Heart left ventricle (tissue), 16 donors: ENCODE data around the gene RALGAPA2. TPM values are rescaled to one million over a fixed set of nuclear protein-coding genes. Genes with fewer than 3 reads are reported as not detected.

Source experiments
- ATAC-seq, 4 donors: fragments of 200-7000 bp; cut with Tn5 transposase; one replicate each; pipeline ENCODE4 v1.9.1; 2020 to 2022; ENCODE audit warnings: moderate library complexity in 4 of 4, mild to moderate bottlenecking in 3 of 4, moderate number of reproducible peaks in 1 of 4
- DNase-seq, 5 donors: peaks; one replicate each; pipeline ENCODE4 v3.0.0-alpha.2; 2020
- H3K27ac ChIP-seq, 12 donors: fragments of 200-600 bp; sonication (generic) in 4 of 12; one replicate each; pipeline versions ENCODE4 v1.5.0 to v1.8.0; 2016 to 2022; ENCODE audit warnings: mild to moderate bottlenecking in 2 of 12
- H3K27me3 ChIP-seq, 9 donors: fragments of 200-600 bp; sonication (generic) in 2 of 9; one replicate each; pipeline versions ENCODE4 v1.5.1 to v1.8.0; 2016 to 2022; ENCODE audit warnings: mild to moderate bottlenecking in 3 of 9
- H3K36me3 ChIP-seq, 9 donors: fragments of 200-600 bp; sonication (generic) in 2 of 9; one replicate each; pipeline versions ENCODE4 v1.5.0 to v1.8.0; 2018 to 2022; ENCODE audit warnings: mild to moderate bottlenecking in 2 of 9
- H3K4me1 ChIP-seq, 12 donors: fragments of 200-600 bp; sonication (generic) in 4 of 12; one replicate each; pipeline versions ENCODE4 v1.5.0 to v1.8.0; 2016 to 2022; ENCODE audit warnings: mild to moderate bottlenecking in 3 of 12
- H3K4me3 ChIP-seq, 12 donors: fragments of 200-600 bp; sonication (generic) in 4 of 12; one replicate each; pipeline versions ENCODE4 v1.5.0 to v1.8.0; 2017 to 2022; ENCODE audit warnings: mild to moderate bottlenecking in 9 of 12, moderate library complexity in 4 of 12
- H3K9me3 ChIP-seq, 12 donors: fragments of 200-600 bp; sonication (generic) in 4 of 12; one replicate each; pipeline versions ENCODE4 v1.5.0 to v1.8.0; 2016 to 2022; ENCODE audit warnings: mild to moderate bottlenecking in 1 of 12
- POLR2A ChIP-seq, 2 donors: fragments of 450-650 bp; IDR thresholded peaks; one replicate each; pipeline ENCODE4 v1.6.1; 2017; ENCODE audit warnings: antibody characterized with exemption in 2 of 2, mild to moderate bottlenecking in 2 of 2, moderate library complexity in 2 of 2
- WGBS, 4 donors: extraction: QIAGEN DNeasy Blood & Tissue Kit in 2 of 4; methylation state at CpG; one replicate each; pipeline versions ENCODE4 v1.1.5 to v1.1.7; 2013 to 2018; 5-methylcytosine and 5-hydroxymethylcytosine counted together
- intact Hi-C, 10 donors: fragments of 100-400 bp; cut with DNase I; formaldehyde crosslinking; loops; one replicate each; pipeline versions ENCODE4 v1.11.1 to v1.14.2; 2022
- polyA plus RNA-seq, 2 donors: library from polyadenylated mRNA; stranded (reverse); fragments of 200-250 nt; gene quantifications; one replicate each; pipeline ENCODE4 v1.2.3, GENCODE V29; 2013
- total RNA-seq, 9 donors: library from RNA; depleted of rRNA in 2 of 9; stranded (reverse); fragments of >200 nt in 2 of 9; fragmentation: NEBNext Ultra II Directional in 3 of 9; extraction: Animal tissue kit (Norgen Biotek cat#: 25700) in 3 of 9; gene quantifications; one replicate each; pipeline versions ENCODE4 v1.1.0 to v1.2.4, GENCODE V29; 2016 to 2023
- TF ChIP-seq, protein P1 (sequence below), 12 donors: fragments of 200-600 bp; sonication (generic) in 4 of 12; IDR thresholded peaks; one replicate each; pipeline versions ENCODE4 v1.5.0 to v1.8.0; 2018 to 2022; ENCODE audit warnings: antibody characterized with exemption in 12 of 12, mild to moderate bottlenecking in 5 of 12
- donor health status: ischemic (EF 13 %, LVEDD 7.1; RV severe dilation, severe dysfunction).
- donor health status: healthy with polysubstance abuse.
- donor health status: DM: no; HTN: yes; CAD: no.
- donor health status: DM: no; HTN: no; CAD: no.
- donor health status: ischemic (EF 25% LVEDD 6.9; RV normal size, moderate dysfunction).
- donor health status: ischemic (EF 25% LVEDD 5.7; RV mildly dilated, moderate dysfunction).
- donor health status: healthy.
- donor health status: DM: yes; HTN: yes; CAD: no.
- donor health status: ischemic (EF 35%, LVEDD 5.7; RV mildly dilated, moderate dysfunction).
- donor health status: nonischemic (EF 11% LVEDD 7.7; RV severe dilation, severe dysfunction).
- donor health status: DM: yes; HTN: yes; CAD: no.
- donor health status: PGD.
- donor health status: ischemic (EF 29% LVEDD 5.4; RV normal size, mild dysfunction).
- donor health status: nonischemic (EF 23%, LVEDD 6.1; RV moderate dilation, normal function).

Gene RALGAPA2
- total and polyA plus RNA-seq, 11 donors: 5.6 to 33.8 (median 21.4) TPM

- Histone ChIP-seq H3K27ac (no peak overlapping the region), H3K27me3 (no peaks in the 10 kb centered on the region), H3K4me1 (peaks cover 0 to 14% (median 5%) of the 10 kb centered on the region in 12 donors), H3K4me3 (no peak overlapping the region), H3K9me3 (peaks cover 0 to 4% (median 0%) of the 10 kb centered on the region in 12 donors), H3K36me3 (no peaks in the 10 kb centered on the region)
- ATAC-seq (no peak), DNase-seq (no peak)
- WGBS, 4 donors: 89 to 94% (median 93%) methylated on average over 7 of the region's 7 CpGs
- intact Hi-C loops: loop anchor here in 1 of 10 donors (10.0 kb wide), 1 partner anchor 122 kb away; no protein-coding TSS in a partner anchor
- TF ChIP-seq, protein P1, sequence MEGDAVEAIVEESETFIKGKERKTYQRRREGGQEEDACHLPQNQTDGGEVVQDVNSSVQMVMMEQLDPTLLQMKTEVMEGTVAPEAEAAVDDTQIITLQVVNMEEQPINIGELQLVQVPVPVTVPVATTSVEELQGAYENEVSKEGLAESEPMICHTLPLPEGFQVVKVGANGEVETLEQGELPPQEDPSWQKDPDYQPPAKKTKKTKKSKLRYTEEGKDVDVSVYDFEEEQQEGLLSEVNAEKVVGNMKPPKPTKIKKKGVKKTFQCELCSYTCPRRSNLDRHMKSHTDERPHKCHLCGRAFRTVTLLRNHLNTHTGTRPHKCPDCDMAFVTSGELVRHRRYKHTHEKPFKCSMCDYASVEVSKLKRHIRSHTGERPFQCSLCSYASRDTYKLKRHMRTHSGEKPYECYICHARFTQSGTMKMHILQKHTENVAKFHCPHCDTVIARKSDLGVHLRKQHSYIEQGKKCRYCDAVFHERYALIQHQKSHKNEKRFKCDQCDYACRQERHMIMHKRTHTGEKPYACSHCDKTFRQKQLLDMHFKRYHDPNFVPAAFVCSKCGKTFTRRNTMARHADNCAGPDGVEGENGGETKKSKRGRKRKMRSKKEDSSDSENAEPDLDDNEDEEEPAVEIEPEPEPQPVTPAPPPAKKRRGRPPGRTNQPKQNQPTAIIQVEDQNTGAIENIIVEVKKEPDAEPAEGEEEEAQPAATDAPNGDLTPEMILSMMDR (IDR thresholded peaks at IDR 0.05): no peak
- TF ChIP-seq POLR2A (IDR thresholded peaks at IDR 0.05): no peak
Observed at GRCh38 chr20:20702330-20703245, 9.9 kb downstream of the RALGAPA2 start.

- intact Hi-C loops: loop anchor here in 1 of 10 donors (10.0 kb wide), 1 partner anchor 125 kb away; no protein-coding TSS in a partner anchor
- H3K9me3 ChIP-seq: peaks cover 0 to 4% (median 0%) of the 10 kb centered on the region in 12 donors
- no peak overlapping the region for H3K4me3 ChIP-seq
- H3K36me3 ChIP-seq: no peaks in the 10 kb centered on the region
- H3K4me1 ChIP-seq: peaks cover 0 to 24% (median 2%) of the 10 kb centered on the region in 12 donors
- DNase-seq: no peak
- TF ChIP-seq POLR2A (IDR thresholded peaks at IDR 0.05): no peak
- TF ChIP-seq, protein P1 (IDR thresholded peaks at IDR 0.05): no peak
- no peak overlapping the region for H3K27ac ChIP-seq
- no peaks in the 10 kb centered on the region for H3K27me3 ChIP-seq
- WGBS, 4 donors: 73 to 97% (median 96%) methylated on average over 4 of the region's 4 CpGs
- ATAC-seq: no peak
Observed at GRCh38 chr20:20699917-20700316, 12.5 kb downstream of the RALGAPA2 start.

DNA sequence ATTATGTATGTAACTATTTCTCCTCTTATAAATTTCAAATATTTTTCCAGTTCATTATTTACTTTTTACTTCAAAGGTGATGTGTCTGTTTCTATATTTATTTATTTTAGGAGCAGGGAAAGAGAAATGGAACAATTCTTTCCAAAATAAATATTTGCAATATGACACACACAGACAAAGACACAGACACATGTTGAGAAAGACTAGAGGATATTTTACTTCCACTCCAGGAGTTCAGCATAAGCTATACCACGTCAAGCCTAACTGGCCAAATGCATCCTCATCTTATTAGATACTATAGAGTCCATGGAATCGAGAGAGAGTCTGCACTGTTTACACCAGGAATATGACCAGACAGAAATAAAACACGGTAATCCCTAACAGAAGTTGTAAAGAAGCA, 13.3 kb downstream of the RALGAPA2 start:
- Histone ChIP-seq H3K4me1 (peaks cover 0 to 24% (median 2%) of the 10 kb centered on the region in 12 donors), H3K4me3 (no peak overlapping the region), H3K27me3 (no peaks in the 10 kb centered on the region), H3K9me3 (peaks cover 0 to 4% (median 0%) of the 10 kb centered on the region in 12 donors), H3K27ac (no peak overlapping the region), H3K36me3 (no peaks in the 10 kb centered on the region)
- DNase-seq (no peak), ATAC-seq (no peak)
- 89 to 94% (median 90%) methylated on average over 3 of the region's 3 CpGs for WGBS, 4 donors
- TF ChIP-seq, protein P1 (IDR thresholded peaks at IDR 0.05): no peak
- no peak for TF ChIP-seq POLR2A (IDR thresholded peaks at IDR 0.05)
- intact Hi-C loops: no loop called here

GRCh38 chr20:20697325-20697845, 15.1 kb downstream of the RALGAPA2 start:
- WGBS, 4 donors: 82 to 92% (median 86%) methylated on average over 4 of the region's 4 CpGs
- no peak for ATAC-seq
- TF ChIP-seq, protein P1 (IDR thresholded peaks at IDR 0.05): no peak
- no peak for TF ChIP-seq POLR2A (IDR thresholded peaks at IDR 0.05)

More at GRCh38 chr20:20697325-20697845, 15.1 kb downstream of the RALGAPA2 start:
- Histone ChIP-seq H3K36me3 (no peaks in the 10 kb centered on the region), H3K27ac (no peak overlapping the region), H3K9me3 (peaks cover 0 to 4% (median 0%) of the 10 kb centered on the region in 12 donors), H3K27me3 (no peaks in the 10 kb centered on the region), H3K4me3 (no peak overlapping the region), H3K4me1 (peaks cover 0 to 24% (median 4%) of the 10 kb centered on the region in 12 donors)
- no peak for DNase-seq
- intact Hi-C loops: no loop called here
